RCC 7860 (cell line): ENCODE results near the gene IMPDH2.

Source experiments
- DNase-seq: peaks from one replicate; pipeline ENCODE4 v3.0.0-alpha.2; 2015; ENCODE audit warnings: low spot score
- FAIRE-seq: peaks from 2 replicates; lab custom pipeline; 2012; peaks lifted over from hg19 to GRCh38; lab: Jason Lieb, UNC

IMPDH2 gene

DNA sequence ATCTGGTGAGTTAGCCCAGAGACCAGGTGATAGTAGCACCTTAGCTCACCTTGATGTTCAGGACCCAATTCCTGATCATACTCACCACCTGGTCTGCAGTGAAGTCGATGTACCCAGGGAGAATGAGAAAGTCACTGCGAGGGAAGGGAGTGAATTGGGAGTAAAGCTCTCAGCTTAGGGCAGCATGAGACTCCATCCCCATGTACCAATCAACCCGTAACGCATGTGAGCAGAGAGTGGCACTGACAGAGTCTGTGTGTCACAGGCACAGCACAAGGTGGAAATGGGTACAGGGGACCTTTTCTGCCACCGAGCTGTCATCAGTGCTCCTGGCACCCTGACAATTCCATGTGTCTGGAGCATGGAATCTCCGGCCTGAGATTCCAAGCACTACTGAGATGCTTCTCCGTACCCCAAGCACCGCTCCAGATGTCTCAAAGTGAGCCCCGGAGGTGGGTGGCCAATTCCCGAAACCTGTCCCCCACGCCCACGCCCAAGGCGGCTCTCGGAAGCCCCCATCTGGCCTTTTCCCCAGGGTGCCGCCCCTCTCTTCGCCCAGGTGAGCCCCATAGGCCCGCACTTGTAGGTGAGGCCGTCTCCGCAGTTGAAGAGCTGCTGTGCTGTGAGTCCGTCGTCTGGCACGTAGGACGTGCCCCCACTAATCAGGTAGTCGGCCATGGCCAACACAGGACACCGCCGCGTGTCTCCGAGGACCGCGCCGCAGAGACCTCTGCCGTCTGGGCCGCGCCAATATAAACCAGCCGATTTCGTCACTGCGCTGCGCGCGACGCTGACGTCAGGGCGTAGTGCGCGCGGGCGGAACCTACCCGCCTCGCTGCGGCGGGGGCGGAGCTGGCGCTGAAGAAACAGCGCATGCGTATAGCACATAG is at the start of gene IMPDH2:
Gene IMPDH2, minus strand, starts transcription at position 726 of the 890 bp plus-strand sequence. Its CDS starts 48 bp downstream, at position 678.
- FAIRE-seq (no peak), DNase-seq (peak; percentile 86)

DNA sequence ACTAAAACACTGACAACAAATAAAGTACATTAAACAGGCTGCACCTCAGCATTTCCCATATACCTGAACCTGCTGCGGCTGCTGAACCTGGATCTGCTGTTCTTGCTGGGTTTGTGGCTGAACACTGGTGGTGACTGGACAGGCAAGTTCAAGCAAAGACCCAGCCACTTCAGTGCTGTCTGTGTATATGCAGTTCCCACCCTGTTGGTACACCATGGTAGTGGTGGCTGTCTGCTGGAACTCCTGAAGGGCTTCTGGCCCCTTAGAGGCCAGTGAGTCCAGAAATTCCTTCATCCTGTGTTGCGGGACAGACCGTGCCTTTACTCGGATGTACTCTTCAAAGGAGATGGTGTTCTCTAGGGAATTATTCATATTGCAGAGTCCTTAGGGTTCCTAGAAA is 47.4 kb upstream of the IMPDH2 start:
- FAIRE-seq (no peak), DNase-seq (no peak)

- FAIRE-seq (no peak), DNase-seq (no peak)
Measured at GRCh38 chr3:49076116-49076515, 46.9 kb upstream of the IMPDH2 start.

- FAIRE-seq (no peak), DNase-seq (no peak)
Measured at GRCh38 chr3:49058011-49058410, 28.8 kb upstream of the IMPDH2 start.

- FAIRE-seq, result no peak
- no peak for DNase-seq
Measured at GRCh38 chr3:49057268-49057667, 28.1 kb upstream of the IMPDH2 start.

GRCh38 chr3:49054344-49054862 is 25.2 kb upstream of the IMPDH2 start:
- no peak for DNase-seq

DNA sequence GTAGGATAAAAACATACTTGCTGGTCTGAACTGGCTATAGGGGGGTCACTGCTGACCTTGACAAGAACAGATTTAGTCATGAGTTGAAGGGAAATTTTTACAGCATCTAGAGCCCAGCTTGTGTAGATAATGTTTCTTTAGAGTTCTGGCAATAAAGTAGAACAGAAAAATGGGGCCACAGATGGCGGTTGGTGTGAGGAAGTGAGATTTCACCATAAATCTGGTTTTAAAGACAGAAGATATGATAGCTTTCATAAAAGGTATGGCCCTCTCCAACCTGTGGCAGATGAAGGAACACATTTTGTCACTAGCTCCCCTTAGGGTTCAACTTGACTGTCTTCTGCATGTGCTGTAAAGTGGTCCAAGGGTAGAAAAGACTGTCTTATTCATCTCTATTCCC is 24.3 kb upstream of the IMPDH2 start:
- FAIRE-seq (no peak), DNase-seq (no peak)

More at GRCh38 chr3:49054344-49054862, 25.2 kb upstream of the IMPDH2 start:
- FAIRE-seq, result no peak

GRCh38 chr3:49035281-49035680 is 6.1 kb upstream of the IMPDH2 start:
- DNase-seq, result no peak
- FAIRE-seq, result no peak

GRCh38 chr3:49034650-49035049 is 5.5 kb upstream of the IMPDH2 start:
- FAIRE-seq (no peak), DNase-seq (no peak)

GRCh38 chr3:49032646-49033304 is 3.6 kb upstream of the IMPDH2 start:
- no peak for DNase-seq
- no peak for FAIRE-seq

DNA sequence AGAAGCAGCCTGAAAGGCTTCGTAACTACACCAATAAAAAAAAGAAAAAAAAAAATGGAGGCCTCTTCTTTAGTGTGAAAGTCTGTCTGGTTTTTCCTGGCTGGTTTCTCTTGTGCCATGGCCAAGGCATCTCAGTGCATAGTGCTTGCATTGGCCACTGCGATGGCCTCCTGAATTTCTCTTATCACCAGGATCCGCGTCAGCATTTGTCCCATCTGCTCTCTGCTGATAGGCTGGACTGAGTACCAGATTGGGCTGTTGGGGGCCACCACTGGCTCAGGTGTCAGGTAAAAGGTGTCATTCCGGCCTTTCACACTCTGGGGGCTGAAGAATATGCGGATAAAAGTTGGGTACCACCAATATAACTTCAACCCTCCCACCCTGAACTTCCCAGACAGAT is 1.1 kb upstream of the IMPDH2 start:
- DNase-seq (no peak), FAIRE-seq (no peak)

GRCh38 chr3:49029563-49029884 is 326 bp upstream of the IMPDH2 start:
- no peak for DNase-seq
- FAIRE-seq, result no peak

- DNase-seq (no peak), FAIRE-seq (no peak)
Measured at GRCh38 chr3:49028298-49028672, 913 bp downstream of the IMPDH2 start.

DNA sequence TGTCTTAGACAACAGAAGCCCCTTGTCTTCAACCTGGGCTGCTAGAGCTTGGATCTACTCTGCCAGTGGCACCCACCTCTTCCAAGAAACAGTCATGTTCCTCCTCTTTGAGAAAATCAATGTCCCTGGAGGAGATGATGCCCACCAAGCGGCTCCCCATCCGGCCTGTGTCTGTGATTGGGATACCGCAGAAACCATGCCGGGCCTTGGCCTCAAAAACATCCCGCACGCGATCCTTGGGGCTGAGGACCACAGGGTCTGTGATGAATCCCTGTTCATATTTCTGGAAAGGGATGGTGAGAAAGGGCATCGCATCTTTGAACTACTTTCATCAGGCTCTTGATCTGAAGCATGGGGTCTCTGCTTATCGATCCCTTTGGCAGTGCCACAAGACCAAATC is 1.6 kb downstream of the IMPDH2 start:
- no peak for FAIRE-seq
- DNase-seq, result no peak

DNA sequence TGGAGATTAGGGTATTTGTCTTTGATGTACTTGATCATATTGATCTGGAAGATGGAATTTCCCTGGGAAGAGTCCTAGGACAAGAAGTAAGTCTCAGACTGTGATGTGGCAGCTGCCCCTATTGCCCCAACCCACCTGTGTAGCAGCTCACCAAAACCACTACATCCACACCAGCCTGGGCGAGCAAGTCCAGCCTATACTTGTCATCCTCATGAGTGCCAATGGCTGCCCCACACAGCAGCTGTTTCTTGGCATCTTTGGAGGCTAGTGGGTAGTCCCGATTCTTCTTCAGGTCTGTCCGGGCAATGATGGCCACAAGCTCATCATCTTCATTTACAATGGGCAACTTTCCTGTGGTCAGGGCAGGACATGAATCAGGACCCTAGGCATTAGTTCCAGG is 2.7 kb downstream of the IMPDH2 start:
- FAIRE-seq (no peak), DNase-seq (no peak)

GRCh38 chr3:49025793-49026520 is 3.2 kb downstream of the IMPDH2 start:
- FAIRE-seq (no peak), DNase-seq (no peak)

DNA sequence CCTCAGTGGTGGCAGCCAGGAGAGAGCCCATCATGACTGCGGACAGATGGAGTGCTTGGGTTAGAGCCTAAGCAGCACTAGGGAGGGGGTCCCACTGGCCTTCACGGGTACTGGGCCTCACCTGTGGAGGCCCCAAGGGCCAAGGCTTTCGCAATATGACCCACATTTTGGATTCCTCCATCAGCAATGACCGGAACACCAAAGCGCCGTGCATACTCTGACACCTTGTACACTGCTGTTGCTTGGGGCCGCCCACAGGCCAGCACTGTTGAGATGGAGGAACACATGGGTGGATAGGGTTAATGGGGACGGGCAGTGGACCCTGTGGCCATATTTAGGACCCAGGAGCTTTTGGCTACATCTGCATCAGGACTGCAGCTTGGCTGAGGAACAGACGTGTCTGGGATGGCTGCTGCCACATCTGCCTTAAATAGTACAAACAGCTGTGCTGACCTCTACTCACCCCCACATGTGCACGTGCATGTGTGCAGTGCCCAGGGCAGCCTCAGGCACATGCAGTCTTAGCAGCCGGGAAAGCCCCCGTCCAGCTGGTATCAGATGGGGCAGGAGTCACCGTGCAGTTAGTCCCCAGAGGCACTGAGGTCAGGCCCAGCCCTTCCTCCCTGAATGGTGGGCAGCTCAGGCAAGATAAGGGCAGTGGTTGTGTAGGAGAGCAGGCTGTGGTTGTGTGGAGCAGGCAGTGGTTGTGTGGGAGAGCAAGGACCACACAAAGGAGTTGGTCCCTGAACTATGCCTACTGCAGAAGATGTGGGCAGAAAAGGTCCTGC is 4.0 kb downstream of the IMPDH2 start:
- no peak for DNase-seq
- FAIRE-seq, result no peak

DNA sequence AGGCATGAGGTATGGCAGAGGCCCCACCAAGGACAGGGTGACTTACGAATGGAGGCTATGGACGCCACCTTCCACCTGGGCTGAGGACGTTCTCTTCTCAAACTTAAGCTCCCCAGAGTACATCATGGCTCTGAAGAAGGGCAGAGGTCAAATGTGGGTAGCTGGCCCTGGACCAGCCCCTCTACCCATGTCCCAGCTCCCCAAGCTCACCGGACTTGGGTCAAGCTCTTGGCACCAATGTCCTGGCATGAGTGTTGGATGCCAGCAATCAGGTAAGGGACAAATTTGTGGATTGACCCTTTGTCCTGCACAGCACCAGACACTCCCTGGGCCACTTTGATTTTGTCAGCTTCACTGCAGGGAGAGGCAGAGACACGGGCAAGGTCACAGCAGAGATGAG is 4.7 kb downstream of the IMPDH2 start:
- FAIRE-seq (no peak), DNase-seq (no peak)

DNA sequence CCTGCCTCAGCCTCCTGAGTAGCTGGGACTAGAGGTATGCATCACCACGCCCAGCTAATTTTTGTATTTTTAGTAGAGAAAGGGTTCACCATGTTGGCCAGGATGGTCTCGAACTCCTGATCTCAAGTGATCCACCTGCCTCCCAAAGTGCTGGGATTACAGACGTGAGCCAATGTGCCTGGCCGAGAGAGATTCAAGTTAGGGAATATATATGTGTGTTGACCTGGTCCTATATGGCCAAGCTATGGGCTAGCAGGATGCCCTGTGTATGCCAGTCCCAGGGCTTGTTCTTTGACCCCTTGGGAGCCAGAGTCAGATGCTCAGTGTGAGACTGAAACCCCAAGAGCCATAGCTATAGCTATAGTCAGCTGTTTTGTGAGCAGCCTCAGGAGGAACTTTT is 5.4 kb downstream of the IMPDH2 start:
- no peak for DNase-seq
- FAIRE-seq, result no peak

- DNase-seq (peak; percentile 44), FAIRE-seq (no peak)
Measured at GRCh38 chr3:49022688-49023171, 6.5 kb downstream of the IMPDH2 start.
